ENCODE results near the gene UBL7. TPM values are rescaled to one million over a fixed set of nuclear protein-coding genes. Genes with fewer than 3 reads are reported as not detected.

Gene UBL7
- total RNA-seq, 3 donors from 2014 or later: 29.5 to 43.5 (median 37.6) TPM

GRCh38 chr15:74417225-74417624 lies 43.7 kb downstream of the UBL7 start:
- no peak for DNase-seq

GRCh38 chr15:74415966-74416916 lies 44.7 kb downstream of the UBL7 start:
- intact Hi-C loops (cut with DNase I, micrococcal nuclease): no loop called here

More at GRCh38 chr15:74417225-74417624, 43.7 kb downstream of the UBL7 start:
- intact Hi-C loops (cut with DNase I, micrococcal nuclease): no loop called here
- no peak for ATAC-seq
- Histone ChIP-seq H3K4me1 (ENCODE audit: low read depth) (no peaks in the 10 kb centered on the region), H3K4me3 (no peak overlapping the region), H3K36me3 (ENCODE audit: low read depth) (no peaks in the 10 kb centered on the region), H3K9me3 (no peaks in the 10 kb centered on the region)
- TF ChIP-seq CTCF (IDR thresholded peaks at IDR 0.05): no peak

GRCh38 chr15:74414603-74415338 lies 46.2 kb downstream of the UBL7 start:
- intact Hi-C loops (cut with DNase I, micrococcal nuclease): no loop called here
- ATAC-seq: no peak
- H3K36me3 ChIP-seq (ENCODE audit: low read depth): no peaks in the 10 kb centered on the region

More at GRCh38 chr15:74415966-74416916, 44.7 kb downstream of the UBL7 start:
- Histone ChIP-seq H3K4me1 (ENCODE audit: low read depth) (no peaks in the 10 kb centered on the region), H3K36me3 (ENCODE audit: low read depth) (no peaks in the 10 kb centered on the region), H3K9me3 (no peaks in the 10 kb centered on the region), H3K4me3 (no peak overlapping the region)
- no peak for TF ChIP-seq CTCF (IDR thresholded peaks at IDR 0.05)
- ATAC-seq (no peak), DNase-seq (no peak)

GRCh38 chr15:74414081-74414580 lies 46.8 kb downstream of the UBL7 start:
- DNase-seq (no peak), ATAC-seq (no peak)
- intact Hi-C loops (cut with DNase I, micrococcal nuclease): no loop called here
- Histone ChIP-seq H3K4me1 (ENCODE audit: low read depth) (no peaks in the 10 kb centered on the region), H3K9me3 (no peaks in the 10 kb centered on the region), H3K36me3 (ENCODE audit: low read depth) (no peaks in the 10 kb centered on the region), H3K4me3 (no peak overlapping the region)
- no peak for TF ChIP-seq CTCF (IDR thresholded peaks at IDR 0.05)

More at GRCh38 chr15:74414603-74415338, 46.2 kb downstream of the UBL7 start:
- Histone ChIP-seq H3K9me3 (no peaks in the 10 kb centered on the region), H3K4me1 (ENCODE audit: low read depth) (no peaks in the 10 kb centered on the region), H3K4me3 (no peak overlapping the region)
- TF ChIP-seq CTCF (IDR thresholded peaks at IDR 0.05): no peak
- DNase-seq: no peak

GRCh38 chr15:74413350-74414080 lies 47.4 kb downstream of the UBL7 start:
- no peak for TF ChIP-seq CTCF (IDR thresholded peaks at IDR 0.05)
- no peak for DNase-seq
- intact Hi-C loops (cut with DNase I, micrococcal nuclease): no loop called here
- no peak for ATAC-seq
- Histone ChIP-seq H3K4me1 (ENCODE audit: low read depth) (no peaks in the 10 kb centered on the region), H3K36me3 (ENCODE audit: low read depth) (no peaks in the 10 kb centered on the region), H3K4me3 (no peak overlapping the region), H3K9me3 (no peaks in the 10 kb centered on the region)
